GM21529 (cell line): ENCODE measurements around the gene OPN1SW.

Experiments used
- ATAC-seq: cut with Tn5 transposase; IDR thresholded peaks from one replicate; pipeline ENCODE4 v1.9.1; 2021; ENCODE audit not compliant: unreplicated experiment

The OPN1SW gene

DNA sequence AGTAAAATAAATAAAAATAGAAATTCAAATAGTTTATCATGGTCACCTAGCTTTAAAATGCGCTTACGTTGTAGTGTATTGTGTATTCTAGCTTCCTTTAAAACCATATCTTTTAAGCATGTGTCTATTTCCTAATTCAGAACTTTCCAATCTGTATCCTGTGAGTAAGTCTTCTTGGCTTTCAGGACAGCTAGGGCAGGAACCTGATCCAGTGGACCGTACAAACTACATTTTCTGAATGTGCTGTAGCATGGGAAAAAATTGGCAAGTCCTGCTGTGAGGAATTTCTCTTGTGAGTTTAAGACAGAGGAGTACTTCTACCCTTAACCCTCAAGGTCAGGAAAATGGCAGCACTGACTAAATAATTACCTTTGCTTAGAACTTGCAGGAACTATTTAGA is 12.1 kb downstream of the OPN1SW start:
- ATAC-seq = no peak

DNA sequence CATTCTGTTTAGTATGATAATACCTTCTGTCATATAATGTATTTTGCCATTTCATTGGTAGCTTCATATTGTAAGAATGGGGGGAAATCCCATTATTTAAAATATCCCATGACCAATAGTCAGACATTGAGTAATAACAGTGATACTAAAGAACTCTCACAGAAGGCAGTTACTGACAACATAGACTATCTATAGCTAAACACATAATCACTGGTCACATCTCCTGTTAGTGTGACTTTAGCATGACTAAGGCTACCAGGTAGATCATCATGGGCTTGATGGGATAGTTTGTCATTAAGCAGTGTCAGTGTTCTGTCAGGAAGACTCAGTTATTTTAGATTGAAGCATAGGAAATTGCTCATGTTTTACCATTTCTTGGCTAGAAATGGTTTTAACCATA is 16.4 kb downstream of the OPN1SW start:
- no peak for ATAC-seq

DNA sequence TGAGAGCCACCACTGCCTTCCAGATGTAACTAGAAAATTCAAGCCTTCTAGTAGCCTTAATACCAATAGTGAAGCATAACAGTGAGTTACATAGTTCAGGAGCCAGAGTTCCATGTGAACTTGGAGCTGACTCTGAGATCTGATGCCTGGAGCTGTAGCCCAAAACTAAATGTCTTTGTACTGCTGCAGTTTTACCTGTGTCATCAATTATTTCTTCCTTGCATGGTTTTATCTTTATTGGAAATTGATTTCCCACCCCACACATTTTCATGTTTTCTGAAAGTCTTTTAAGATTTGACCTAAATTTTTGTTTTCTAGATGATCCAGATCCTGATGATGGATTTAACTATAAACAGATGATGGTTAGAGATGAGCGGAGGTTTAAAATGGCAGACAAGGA is 17.0 kb downstream of the OPN1SW start:
- ATAC-seq = no peak

DNA sequence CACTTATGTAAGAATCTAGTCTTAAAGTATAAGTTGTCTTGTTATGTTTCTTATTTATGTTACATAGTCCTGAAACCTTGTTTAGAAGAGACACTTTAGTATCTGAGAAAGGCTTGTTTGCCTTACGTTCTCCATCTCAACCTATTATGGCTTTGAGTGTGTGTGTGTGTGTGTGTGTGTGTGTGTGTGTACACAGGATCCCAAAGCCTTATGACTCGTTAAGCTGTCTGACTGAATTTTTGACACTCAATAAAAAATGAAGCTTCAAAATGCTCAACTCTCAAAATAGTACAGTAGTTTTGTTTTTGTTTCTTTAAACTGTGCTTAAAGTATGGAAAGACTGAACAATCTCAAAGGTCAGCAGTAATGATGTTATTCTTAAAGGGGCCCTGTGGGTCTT is 18.4 kb downstream of the OPN1SW start:
- no peak for ATAC-seq

DNA sequence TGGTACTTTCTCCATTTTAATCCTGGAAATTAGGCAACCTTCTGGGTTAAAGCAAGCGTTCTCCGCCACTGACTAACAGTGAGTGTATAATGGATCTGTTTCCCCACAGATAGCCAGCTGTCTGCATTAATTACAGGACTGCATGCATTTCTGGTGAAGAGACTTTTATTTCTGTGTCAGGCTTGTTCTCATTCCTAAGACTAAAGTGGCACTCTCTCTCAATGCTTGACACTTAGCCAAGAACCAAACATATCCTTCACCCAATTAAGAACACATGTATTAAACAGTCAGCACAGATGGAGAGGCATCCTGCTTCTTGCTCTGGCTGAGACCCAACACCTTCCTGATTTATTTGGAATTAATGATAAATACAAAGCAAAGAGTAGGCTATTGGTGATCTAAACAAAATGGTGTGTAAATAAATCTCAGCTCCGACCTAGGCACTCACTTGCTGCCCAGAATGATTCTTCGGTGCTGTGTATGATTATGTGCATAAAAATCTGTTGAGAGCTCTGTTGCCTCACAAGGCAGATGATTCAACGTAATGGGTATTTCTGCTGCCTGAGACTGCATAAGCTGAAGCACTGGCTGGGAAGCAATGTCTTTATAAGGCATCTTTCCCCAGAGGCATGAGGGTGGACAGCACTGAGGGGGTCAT is 19.6 kb downstream of the OPN1SW start:
- no peak for ATAC-seq

DNA sequence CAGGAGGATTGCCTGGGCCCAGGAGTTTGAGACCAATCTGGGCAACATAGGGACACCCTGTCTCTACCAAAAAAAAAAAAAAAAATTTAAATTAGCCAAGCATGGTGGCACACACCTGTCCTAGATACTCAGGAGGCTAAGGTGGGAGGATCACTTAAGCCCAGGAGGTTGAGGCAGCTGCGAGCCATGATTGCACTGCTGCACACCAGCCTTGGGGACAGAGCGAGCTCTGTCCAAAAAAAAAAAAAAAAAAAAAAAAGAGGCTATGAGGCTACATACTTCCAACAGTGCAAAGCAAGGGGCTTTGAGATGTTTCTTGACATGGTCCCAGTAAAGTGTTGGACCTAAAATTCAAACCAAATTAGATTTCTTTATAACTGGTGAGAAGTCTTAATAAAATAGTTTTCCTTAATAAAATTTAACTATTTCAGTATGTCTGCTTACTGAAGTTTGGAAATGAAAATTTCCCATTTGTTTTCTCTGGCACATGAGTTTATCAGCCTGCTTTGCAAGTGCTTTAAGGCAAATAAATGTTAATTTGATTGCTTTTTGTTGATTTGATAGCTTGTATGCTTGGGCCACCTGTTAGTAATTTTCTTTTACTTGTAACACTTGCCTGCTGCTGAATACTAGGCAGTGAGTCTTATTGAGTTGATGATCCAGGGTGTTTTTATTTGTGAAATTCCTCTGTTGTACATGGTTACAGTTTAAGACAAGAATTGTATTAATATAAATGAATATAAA is 20.3 kb downstream of the OPN1SW start:
- ATAC-seq = no peak

DNA sequence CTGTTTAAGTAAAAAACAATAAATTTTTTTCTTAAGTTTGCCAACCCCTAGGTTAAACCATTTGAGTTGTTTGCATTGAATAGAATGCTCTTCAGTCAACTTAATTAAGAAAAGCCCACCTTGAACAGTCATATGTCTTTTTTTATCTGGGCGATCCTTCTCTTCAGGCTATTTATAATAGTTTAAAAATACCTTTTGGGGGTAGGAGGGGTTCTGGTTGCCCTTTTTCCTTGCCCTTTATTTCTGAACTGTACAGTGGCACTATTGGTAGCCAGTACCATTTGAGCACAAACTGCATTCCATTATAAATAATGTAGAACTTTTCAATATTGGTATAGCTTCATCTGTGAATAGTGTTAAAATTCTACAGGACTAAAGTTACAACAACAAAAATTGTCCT is 23.3 kb downstream of the OPN1SW start:
- no peak for ATAC-seq

DNA sequence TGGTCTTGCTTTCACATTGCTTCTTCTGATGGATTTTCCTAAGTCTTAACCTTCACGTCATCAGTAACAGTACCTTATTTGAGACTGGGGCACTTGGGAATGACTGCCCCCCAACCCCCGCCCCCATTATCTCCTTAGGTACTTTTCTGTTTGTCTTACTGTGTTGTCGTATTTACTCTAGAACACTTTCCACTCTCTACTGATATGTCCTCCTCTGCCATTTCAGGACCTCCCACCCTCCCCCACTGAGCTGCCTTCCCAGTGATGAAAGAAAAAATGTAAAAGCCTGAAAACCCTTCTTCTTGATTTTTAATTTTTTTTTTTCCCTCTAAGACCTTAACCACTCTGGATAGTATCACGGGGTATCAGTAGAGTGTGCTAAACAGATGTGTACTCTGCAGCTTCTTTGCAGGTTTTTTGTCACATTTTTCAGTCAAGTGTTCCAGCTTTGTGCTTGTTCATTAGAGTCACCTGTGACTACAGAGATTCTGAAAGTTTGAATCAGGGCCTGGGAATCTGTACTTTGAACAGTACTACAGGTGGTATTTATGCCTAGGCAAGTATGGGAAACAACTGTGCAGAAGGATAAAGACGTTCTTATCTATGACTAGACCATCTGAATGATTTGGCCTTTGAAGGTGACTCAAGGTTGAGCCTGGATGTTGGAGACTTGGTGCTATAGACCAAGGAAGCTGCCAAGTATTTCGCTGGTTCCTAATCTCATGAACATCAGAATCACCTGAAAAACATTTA is 28.1 kb downstream of the OPN1SW start:
- ATAC-seq = no peak

DNA sequence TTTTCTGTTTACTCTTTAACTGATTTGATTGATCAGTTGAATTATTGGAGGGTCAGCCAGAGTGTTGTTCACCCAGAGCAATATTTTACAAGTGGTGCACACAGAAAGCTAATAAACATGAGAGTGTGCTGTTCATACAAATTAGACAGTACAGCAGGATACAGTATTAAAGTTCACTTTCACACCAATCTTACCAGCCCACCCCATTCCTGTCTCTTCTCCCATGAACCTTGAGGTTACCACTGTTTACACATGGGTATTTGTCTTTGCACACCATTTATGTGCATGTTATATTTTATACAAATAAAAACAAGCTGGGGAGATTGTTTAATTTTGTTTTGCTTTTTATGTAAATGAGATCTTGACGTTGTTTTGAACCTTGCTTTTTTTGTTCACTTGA is 29.9 kb downstream of the OPN1SW start:
- ATAC-seq = no peak

DNA sequence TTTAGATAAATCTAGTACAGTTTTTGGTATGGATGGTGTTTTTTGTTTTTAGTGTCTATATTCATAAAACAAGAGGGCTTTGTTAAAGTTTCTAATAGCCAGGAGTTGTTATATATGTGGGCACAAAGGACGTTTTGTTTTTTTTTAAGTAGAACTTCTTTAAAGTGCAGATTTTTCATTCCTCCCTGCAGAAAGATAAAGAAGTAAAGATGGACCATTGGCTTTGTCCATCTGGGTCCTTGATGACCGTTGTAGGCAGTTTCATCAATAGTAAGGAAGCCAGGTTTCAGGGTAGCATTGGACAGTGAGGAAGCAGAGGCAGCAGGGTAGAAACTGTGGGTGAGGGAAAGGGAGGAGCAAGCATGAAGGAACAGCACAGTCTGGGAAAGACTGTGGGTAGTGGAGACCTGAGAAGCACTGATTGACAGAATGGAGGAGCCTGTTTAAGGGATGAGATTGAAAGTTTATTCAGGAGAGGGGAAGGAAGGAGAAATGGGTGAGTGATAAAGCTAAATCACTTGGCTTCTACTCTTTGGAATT is 31.2 kb downstream of the OPN1SW start:
- ATAC-seq = no peak

DNA sequence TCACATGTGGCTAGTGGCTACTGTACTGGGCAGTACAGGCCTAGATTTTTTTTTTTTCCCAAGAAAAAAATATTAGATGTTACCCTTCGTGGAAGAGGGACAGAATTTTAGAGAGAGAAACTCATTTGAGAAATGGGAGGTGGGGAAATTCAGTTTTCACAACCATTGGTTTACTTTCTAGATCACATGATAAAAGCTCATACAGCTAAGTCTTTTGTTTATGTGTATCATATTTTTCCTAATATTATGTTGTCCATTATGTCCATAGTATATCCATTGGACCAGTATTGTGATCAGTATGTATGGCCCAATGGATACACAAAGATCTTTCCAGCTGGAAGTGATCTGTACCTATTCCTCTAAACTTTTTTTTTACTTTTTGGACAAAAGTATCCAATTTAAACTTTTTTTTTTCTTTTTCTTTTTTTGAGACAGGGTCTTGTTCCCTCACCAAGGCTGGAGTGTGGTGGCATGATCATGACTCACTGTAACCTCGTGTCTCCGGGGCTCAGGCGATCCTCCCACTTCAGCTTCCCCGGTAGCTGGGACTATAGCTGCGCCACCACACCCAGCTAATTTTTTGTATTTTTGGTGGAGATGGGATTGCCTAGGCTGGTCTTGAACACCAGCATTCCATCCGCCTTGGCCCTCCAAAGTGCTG is 32.4 kb downstream of the OPN1SW start:
- ATAC-seq = no peak

DNA sequence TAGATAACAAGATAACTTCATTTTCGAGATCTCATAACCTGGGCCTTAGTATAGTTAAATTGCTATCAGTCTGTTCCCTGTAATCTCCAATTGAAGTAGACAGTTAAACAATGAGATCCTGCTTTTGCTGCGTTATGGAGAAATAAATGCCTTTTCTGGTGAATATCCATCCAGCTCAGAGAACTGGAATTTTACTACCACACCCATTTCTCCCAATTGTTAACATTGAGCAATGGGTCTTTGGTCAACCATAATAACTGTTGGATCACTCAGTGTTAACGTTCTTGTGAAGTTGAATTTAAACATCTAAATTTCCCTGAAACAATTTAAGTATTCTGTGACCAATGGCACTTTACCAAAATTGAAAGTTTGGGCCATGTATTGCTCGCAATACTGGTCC is 33.4 kb downstream of the OPN1SW start:
- no peak for ATAC-seq

DNA sequence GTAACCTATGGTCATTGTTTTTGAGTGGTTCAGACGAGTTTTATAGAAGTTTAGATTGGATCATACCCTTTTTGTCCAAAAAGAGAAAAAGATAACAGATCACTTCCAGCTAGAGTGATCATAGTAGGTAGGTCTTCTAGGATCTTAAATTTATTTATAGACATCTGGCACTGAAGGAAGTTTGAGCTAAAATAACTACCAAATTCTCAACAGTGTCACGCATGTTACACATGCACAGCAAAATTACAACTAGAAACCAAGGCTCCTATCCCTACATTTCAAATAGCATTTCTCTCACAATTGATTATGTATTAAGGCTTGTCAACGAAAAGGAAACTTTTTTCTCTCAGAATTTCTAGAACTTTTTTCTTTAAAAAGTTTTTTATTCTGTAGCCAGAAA is 34.1 kb downstream of the OPN1SW start:
- ATAC-seq = no peak

DNA sequence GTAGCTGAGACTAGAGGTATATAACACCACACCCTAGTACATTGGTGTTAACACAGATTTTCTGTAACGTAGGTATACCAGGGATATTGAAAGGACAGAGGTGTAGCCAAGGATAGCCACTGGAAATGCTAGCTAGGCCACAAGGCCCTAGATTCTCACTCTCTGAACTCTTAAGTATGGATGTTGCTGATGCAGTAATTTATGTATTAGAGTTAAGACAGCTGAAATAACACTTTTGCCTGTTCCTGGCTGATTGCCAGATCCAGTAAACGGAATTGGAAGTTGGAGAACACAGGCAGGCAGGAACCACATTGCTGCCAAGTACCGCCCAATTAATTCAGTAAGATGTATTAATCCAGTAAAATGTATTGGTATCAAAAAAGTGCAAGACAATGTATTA is 34.6 kb downstream of the OPN1SW start:
- no peak for ATAC-seq

DNA sequence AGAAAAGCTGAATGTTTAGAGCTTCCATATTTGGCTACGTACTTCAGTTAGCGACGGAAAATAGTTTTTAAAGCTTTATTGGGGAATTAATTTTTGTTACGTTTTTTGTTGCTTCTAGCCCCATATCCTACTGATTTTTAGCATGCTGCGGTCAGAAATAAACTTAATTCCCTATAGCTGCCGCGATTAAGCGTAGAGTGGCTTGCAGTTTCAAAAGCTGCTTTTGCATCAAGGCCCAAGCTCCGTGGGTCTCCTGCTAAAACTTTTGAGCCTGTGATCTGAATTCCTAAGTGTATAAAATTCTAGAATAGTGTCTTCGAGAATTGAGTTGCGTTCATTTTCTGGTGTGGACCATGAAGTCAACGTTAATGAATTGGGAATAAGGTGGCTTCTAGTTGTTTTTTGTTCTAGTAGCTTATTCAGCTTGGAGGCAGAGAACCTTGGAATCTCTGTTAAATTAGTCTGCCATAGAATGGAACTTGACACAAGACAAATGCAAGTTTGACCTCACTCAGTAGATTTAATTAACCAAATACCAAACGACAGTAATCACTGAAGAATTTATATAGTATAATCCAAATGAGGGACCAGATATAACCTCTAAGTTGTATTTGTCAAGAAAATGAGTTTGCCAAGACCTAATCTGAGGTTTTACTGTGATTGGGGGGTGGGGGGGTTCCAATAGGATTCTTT is 35.5 kb downstream of the OPN1SW start:
- ATAC-seq = no peak

DNA sequence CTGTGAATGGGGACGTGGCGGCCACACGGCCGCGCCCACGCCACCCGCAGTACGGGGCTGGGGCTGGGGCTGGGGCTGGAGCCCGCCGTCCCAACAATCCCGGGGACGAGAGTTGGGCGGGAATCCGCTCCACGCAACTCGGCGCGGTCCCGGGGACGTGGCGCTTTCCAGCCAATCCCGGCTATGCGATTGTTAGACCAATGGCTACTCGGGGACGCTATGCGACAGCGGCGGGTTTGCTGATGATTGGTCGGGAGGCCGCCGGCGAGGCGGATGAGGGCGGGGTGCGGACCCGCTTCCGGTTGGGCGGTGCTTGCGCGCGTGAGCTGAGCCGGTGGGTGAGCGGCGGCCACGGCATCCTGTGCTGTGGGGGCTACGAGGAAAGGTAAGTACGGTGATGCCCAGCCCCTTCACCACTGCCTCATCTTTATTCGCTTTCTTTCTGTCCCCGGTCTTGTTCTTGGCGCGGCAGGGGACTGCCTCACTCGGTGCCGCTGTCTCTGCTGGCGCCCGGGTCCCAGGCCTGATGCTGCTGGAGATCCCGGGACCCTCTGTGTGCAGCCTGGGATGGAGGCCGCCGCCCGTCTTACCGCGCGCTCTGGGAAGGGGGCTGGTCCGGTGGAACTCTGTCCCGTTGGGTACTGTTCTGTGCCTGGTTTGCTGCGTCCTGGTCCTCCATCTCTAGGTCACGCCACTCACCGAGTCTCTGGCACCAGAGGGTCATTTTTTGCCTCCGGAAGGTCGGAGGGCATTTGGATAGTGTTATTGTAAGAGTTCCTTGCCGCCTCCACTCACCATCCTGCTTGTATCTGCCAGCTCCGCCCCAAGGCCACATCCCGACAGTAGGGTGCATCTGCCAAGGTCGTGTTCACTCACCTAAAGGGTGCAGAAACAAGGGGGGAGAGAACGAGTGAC is 36.3 kb downstream of the OPN1SW start, which contains the start of gene CALU:
CALU (plus strand) TSS at position 312 of the 915 bp plus-strand sequence. CDS start 9,225 bp downstream, outside the sequence.
- peak; percentile 98 for ATAC-seq

DNA sequence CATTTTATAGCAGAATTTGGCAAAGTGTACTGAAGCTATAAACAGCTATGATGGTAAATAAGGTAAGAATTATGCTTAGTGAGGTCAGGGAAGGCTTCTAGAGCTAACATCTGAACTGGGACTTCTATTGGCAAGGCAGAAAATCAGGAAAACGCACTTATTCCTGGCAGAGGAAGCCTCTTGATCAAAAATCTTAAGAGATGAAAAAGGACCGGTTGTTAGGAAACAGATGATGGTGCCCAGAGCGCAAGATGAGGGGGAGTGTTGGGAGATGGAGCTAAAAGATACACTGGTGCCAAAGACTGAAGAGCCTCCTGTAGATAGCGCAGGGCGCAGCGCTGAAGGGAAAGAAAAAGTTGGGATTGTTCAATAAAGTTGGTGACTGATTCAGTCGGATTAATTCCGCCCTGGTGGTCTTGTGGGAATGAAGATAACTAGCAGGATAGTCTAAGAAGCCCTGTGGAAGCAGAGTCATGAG is 37.0 kb downstream of the OPN1SW start:
- ATAC-seq = peak; percentile 0

DNA sequence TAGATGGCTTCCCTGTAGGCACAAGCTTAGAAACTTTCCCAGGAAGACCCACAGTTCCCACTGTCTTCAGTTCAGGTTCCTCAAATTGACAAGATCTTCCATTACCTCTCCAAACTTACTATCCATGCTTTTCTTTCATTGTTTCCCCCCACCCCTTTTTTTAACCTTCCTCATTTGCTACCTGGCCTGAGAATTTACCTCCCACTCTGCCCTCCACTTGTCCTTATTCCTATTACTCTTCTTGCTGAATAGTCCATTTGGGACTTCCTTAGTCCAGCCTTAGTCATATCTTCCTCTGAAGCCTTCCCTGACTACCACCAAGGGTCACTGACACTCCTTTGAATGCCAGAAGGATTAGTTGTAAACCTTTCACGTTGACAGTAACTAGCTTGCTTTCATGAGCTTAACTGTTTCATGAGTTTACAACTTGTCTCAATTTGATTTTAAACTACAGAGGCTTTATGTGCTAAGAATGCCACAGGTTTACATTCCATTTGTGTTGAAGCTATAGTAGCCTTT is 37.7 kb downstream of the OPN1SW start:
- ATAC-seq = no peak

DNA sequence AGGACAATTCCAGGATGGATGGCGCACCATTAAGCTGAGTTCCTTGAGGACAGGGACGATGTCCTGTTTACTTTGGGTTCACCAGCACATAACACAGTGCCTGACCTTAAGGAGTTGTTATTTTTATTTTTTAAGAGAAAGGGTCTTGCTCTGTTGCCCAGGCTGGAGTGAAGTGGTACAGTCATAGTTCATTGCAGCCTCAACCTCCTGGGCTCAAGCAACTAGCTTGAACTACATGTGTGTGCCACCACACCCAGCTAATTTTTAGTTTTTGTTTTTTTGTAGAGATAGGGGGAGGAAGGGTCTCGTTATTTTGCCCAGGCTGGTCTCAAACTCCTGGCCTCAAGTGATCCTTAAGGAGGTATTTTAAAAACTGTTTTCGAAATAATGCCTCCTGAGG is 38.2 kb downstream of the OPN1SW start:
- no peak for ATAC-seq
